Ishikawa (cell line): ENCODE results near the gene SERPINB3.
A peak's percentile ranks its signal among the peaks of the same experiment; 100 is the strongest.

Experiments used
- CEBPB ChIP-seq: IDR thresholded peaks from 2 replicates; pipeline ENCODE4 v1.6.1; 2012
- CREB1 ChIP-seq: IDR thresholded peaks from 2 replicates; pipeline ENCODE4 v1.6.1; 2012; ENCODE audit warnings: low read depth
- EGR1 ChIP-seq: IDR thresholded peaks from 2 replicates; pipeline ENCODE4 v1.6.1; 2012
- EP300 ChIP-seq: IDR thresholded peaks from 2 replicates; pipeline ENCODE4 v1.6.1; 2012; ENCODE audit warnings: borderline replicate concordance
- FOXM1 ChIP-seq: IDR thresholded peaks from 2 replicates; pipeline ENCODE4 v1.6.1; 2012; ENCODE audit warnings: low read depth, borderline replicate concordance
- NFIC ChIP-seq: IDR thresholded peaks from 2 replicates; pipeline ENCODE4 v1.6.1; 2012
- RAD21 ChIP-seq: IDR thresholded peaks from 2 replicates; pipeline ENCODE4 v1.6.1; 2012; ENCODE audit warnings: low read depth
- TAF1 ChIP-seq: IDR thresholded peaks from 2 replicates; pipeline ENCODE4 v1.6.1; 2012; ENCODE audit warnings: low read depth, mild to moderate bottlenecking
- TCF12 ChIP-seq: IDR thresholded peaks from 2 replicates; pipeline ENCODE4 v1.6.1; 2012; ENCODE audit warnings: low read depth
- TEAD4 ChIP-seq: IDR thresholded peaks from 2 replicates; pipeline ENCODE4 v1.6.1; 2012
- YY1 ChIP-seq: IDR thresholded peaks from 2 replicates; pipeline ENCODE4 v1.6.1; 2012; ENCODE audit warnings: low read depth
- ZBTB7A ChIP-seq: IDR thresholded peaks from 2 replicates; pipeline ENCODE4 v1.6.1; 2012; ENCODE audit warnings: low read depth
- TF ChIP-seq, protein P1 (sequence below): IDR thresholded peaks from 2 replicates; pipeline ENCODE4 v1.6.1; 2012; ENCODE audit warnings: low read depth, mild to moderate bottlenecking
- TF ChIP-seq, protein P2 (sequence below): IDR thresholded peaks from 2 replicates; pipeline ENCODE4 v1.6.1; 2012
- TF ChIP-seq, protein P3 (sequence below): IDR thresholded peaks from 2 replicates; pipeline ENCODE4 v1.6.1; 2012

Gene SERPINB3

DNA sequence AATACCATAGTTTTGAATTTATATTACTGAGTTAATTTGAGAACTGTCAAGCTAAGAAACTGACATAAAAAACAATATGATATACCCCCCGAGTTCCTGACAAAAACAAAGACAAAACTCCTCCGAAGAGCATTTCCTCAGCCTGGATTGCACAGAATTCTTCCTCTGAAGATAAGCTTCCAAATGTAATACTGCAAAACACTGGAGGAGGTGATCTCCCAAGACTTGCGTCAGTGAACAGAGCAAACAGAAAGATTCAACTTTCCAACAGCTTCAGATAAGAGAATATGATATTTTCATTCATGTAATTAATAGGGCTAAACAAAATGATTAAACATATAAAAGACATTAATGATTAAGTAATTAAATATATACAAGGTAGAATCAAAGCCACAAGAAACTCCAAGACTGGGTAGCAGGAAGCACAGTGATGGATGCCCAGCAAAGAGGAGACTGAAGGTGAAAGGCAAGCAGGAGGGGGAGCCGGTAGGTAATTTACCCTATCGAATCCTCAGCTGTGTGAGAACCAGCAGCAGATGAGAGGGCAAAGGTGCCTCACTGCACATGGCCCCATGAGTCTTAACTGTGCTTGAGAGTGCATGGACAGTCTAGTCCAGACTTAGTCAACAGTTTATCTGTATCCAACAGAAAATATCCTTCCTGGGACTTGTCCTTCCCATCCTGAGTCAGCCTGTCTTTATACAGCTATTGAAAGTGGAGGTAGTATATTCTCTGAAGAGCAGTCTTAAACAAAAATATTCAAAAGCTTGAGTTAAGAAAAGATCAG is 18.3 kb upstream of the SERPINB3 start:
- TF ChIP-seq EP300 (no peak), TEAD4 (no peak), FOXM1 (no peak), CREB1 (no peak)

DNA sequence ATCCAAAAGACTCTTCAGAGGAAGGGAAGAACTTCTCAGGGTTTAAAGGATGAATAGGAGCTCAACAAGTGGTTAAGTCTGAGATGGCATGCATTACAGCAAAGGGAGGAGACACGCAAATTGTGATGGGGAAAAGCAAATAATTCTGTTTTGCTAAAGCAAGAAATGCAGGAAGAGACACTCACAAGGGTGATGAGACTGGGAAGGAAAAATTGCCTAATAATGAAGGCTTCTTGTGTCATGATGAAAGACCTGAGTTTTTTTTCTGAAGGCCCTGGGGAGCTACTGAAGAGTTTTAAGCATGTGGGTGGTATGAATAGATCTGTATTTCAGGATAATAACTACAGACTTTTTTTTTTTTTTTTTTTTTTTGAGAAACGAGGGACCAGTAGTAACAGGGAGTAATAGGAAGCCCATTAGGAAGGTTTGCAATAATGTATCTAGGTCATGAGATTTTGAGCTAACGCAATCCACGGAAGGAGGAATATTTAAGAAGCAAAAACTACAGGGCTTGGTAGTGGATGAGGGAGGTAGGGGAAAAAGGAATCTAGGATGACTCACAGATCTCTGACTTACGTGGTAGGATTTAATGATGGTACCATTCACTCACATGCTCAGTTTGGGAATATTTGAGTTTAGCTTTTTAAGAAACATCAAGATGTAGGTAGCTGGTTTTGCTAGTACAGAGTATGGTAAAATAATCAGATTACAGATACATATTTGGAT is 16.0 kb upstream of the SERPINB3 start:
- no peak for TF ChIP-seq TCF12
- no peak for TF ChIP-seq TEAD4
- TF ChIP-seq, protein P1, sequence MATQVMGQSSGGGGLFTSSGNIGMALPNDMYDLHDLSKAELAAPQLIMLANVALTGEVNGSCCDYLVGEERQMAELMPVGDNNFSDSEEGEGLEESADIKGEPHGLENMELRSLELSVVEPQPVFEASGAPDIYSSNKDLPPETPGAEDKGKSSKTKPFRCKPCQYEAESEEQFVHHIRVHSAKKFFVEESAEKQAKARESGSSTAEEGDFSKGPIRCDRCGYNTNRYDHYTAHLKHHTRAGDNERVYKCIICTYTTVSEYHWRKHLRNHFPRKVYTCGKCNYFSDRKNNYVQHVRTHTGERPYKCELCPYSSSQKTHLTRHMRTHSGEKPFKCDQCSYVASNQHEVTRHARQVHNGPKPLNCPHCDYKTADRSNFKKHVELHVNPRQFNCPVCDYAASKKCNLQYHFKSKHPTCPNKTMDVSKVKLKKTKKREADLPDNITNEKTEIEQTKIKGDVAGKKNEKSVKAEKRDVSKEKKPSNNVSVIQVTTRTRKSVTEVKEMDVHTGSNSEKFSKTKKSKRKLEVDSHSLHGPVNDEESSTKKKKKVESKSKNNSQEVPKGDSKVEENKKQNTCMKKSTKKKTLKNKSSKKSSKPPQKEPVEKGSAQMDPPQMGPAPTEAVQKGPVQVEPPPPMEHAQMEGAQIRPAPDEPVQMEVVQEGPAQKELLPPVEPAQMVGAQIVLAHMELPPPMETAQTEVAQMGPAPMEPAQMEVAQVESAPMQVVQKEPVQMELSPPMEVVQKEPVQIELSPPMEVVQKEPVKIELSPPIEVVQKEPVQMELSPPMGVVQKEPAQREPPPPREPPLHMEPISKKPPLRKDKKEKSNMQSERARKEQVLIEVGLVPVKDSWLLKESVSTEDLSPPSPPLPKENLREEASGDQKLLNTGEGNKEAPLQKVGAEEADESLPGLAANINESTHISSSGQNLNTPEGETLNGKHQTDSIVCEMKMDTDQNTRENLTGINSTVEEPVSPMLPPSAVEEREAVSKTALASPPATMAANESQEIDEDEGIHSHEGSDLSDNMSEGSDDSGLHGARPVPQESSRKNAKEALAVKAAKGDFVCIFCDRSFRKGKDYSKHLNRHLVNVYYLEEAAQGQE: no peak
- TF ChIP-seq YY1: no peak
- TF ChIP-seq, protein P2, sequence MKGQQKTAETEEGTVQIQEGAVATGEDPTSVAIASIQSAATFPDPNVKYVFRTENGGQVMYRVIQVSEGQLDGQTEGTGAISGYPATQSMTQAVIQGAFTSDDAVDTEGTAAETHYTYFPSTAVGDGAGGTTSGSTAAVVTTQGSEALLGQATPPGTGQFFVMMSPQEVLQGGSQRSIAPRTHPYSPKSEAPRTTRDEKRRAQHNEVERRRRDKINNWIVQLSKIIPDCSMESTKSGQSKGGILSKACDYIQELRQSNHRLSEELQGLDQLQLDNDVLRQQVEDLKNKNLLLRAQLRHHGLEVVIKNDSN: no peak
- no peak for TF ChIP-seq RAD21
- TF ChIP-seq CREB1: no peak
- TF ChIP-seq CEBPB: no peak
- no peak for TF ChIP-seq EGR1
- TF ChIP-seq TAF1: no peak
- TF ChIP-seq, protein P3, sequence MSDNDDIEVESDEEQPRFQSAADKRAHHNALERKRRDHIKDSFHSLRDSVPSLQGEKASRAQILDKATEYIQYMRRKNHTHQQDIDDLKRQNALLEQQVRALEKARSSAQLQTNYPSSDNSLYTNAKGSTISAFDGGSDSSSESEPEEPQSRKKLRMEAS: no peak
- TF ChIP-seq NFIC: no peak
- no peak for TF ChIP-seq EP300
- no peak for TF ChIP-seq FOXM1
- TF ChIP-seq ZBTB7A: no peak

DNA sequence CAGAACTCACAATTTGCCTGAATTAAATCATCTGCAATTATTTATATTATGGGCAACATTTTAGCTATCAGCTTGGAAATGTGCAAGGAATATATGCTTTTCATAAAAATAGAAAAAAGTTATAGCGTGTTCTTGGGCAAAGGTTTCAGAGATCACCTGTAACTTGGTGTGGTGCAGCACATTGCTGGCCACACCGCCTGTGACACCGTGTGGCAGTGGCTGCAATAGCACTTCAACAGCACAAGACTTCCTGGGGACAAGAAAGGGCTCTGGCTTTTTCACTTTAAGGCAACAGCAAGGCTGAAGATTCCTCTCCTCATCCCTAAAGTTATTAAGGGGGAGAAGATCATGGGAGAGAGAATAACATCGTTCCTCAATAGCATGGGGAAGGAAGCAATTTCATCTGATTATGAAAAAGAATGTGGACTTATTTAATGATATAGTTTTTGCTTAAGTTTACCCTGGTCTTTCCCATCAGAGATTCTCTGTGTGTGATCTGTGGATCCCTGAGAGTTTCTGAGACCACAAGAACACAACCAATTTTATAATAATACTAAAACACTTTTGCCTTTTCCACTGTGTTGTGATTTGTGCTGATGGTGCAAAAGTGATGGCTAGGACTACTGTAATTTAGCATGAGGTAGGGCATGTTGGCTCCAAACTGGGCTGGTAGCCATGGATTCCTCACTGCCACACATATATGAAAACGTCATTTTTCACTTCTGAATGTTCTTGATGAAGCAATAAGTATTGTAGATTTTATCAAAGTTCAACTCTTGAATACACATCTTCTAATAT is 15.0 kb upstream of the SERPINB3 start:
- TF ChIP-seq EP300 (no peak), CREB1 (no peak), FOXM1 (no peak), RAD21 (peak; percentile 30; the same call in 1 of the 2 replicates), CEBPB (no peak)
- TF ChIP-seq, protein P1: no peak

DNA sequence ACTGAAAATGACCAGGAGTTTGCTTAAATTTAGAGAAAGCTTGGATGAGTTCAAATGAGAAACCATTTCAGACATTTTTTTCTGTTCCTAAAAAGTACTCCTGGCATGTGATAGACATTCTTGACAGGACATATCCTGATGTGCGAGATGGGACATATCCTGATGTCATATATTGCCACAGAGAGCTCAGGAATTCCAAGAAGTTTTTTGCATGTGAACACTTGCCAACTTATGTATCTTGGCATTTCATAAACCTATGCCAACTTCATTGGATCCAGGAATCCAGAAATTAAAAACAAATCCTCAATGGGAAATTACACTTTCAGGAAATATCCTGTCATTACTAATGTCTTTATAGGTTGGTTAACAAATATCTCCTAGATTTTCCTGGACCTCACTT is 2.9 kb upstream of the SERPINB3 start:
- TF ChIP-seq, protein P1: no peak
- TF ChIP-seq RAD21: no peak
- TF ChIP-seq FOXM1: no peak
- TF ChIP-seq TEAD4: no peak
- TF ChIP-seq, protein P3: no peak
- no peak for TF ChIP-seq TCF12
- TF ChIP-seq CEBPB: no peak
- no peak for TF ChIP-seq YY1
- TF ChIP-seq EGR1: no peak
- TF ChIP-seq ZBTB7A: no peak
- TF ChIP-seq NFIC: no peak
- no peak for TF ChIP-seq EP300
